HepG2 (cell line): ENCODE data around the gene FAM32A. TPM values are rescaled to one million over a fixed set of nuclear protein-coding genes. Genes with fewer than 3 reads are reported as not detected.

Experiments used
- ATAC-seq: fragments of 200-7000 bp; cut with Tn5 transposase; 3 replicates; pipeline ENCODE4 v1.9.1; 2020; ENCODE audit warnings: mild to moderate bottlenecking, moderate library complexity
- BruUV-seq: library from RNA; stranded (reverse); fragments of 400-500 nt; replicated peaks from 2 replicates; lab custom pipeline; 2021; lab: Mats Ljungman, UMichigan
- CTCF ChIA-PET: fragments of 300-600 bp; formaldehyde crosslinking; extraction: SDS; loops from one replicate; lab custom pipeline; 2021; ENCODE audit warnings: low total read pairs, inconsistent platforms, low intra/inter-chr PET ratio; lab: Yijun Ruan, JAX
- POLR2A ChIA-PET: fragments of 350-600 bp; sonication (Branson Sonifier 250); formaldehyde crosslinking; loops from one replicate; lab custom pipeline; 2020; ENCODE audit warnings: antibody characterized with exemption, inconsistent platforms; lab: Yijun Ruan, JAX
- DNase-seq: peaks from one replicate; pipeline ENCODE4 v3.0.0-alpha.2; 2015; ENCODE audit warnings: low spot score
- FAIRE-seq: peaks from 3 replicates; lab custom pipeline; 2011; peaks lifted over from hg19 to GRCh38; lab: Jason Lieb, UNC
- H2AFZ ChIP-seq: one replicate; pipeline ENCODE4 v1.6.1; 2011; ENCODE audit warnings: low read length, inconsistent platforms
- H3K27ac ChIP-seq: fragments of 300-600 bp; 3 replicates; pipeline ENCODE4 v1.8.0; 2011; ENCODE audit warnings: mixed run types, mild to moderate bottlenecking, mixed read lengths, low read length, inconsistent platforms; ENCODE audit not compliant: insufficient read depth; ENCODE audit errors: extremely low read length
- H3K27me3 ChIP-seq, 2 experiments: fragments of 200-600 bp in 1 of 2; 2 replicates in 1 of 2; 3 replicates in 1 of 2; pipeline versions ENCODE4 v1.6.0 to v1.8.0; 2011; ENCODE audit warnings: low read length in 2 of 2, mild to moderate bottlenecking in 2 of 2, moderate library complexity in 2 of 2, inconsistent platforms in 1 of 2; ENCODE audit not compliant: insufficient read depth in 2 of 2, control insufficient read depth in 1 of 2
- H3K36me3 ChIP-seq, 2 experiments: fragments of 200-600 bp in 1 of 2; replicated peaks in 1 of 2; 2 replicates in 1 of 2; 3 replicates in 1 of 2; pipeline versions ENCODE4 v1.5.1 to v1.8.0; 2011; ENCODE audit warnings: low read length in 2 of 2, inconsistent platforms in 1 of 2; ENCODE audit not compliant: insufficient read depth in 2 of 2, control insufficient read depth in 1 of 2
- H3K4me1 ChIP-seq: 2 replicates; pipeline ENCODE4 v1.5.1; 2012; ENCODE audit warnings: low read length, inconsistent platforms; ENCODE audit not compliant: insufficient read depth
- H3K4me2 ChIP-seq: 2 replicates; pipeline ENCODE4 v1.6.0; 2011; ENCODE audit warnings: low read depth, low read length, inconsistent platforms
- H3K4me3 ChIP-seq, 3 experiments: fragments of 200-600 bp in 1 of 3; sonication (generic), shearing (Covaris generic) in 1 of 3; replicated peaks in 1 of 3; 2 replicates each; pipeline ENCODE4 v1.5.1; 2011 to 2016; ENCODE audit warnings: low read length in 3 of 3, inconsistent platforms in 2 of 3, low read depth in 2 of 3, mild to moderate bottlenecking in 2 of 3, control low read depth in 1 of 3, mixed read lengths in 1 of 3; ENCODE audit not compliant: insufficient read depth in 1 of 3
- H3K79me2 ChIP-seq: one replicate; pipeline ENCODE4 v1.6.1; 2011; ENCODE audit warnings: low read length, inconsistent platforms; ENCODE audit not compliant: insufficient read depth
- H3K9ac ChIP-seq: 2 replicates; pipeline ENCODE4 v1.6.0; 2011; ENCODE audit warnings: mild to moderate bottlenecking, low read depth, low read length, inconsistent platforms; ENCODE audit not compliant: insufficient read depth
- H3K9me3 ChIP-seq: 2 replicates; pipeline ENCODE4 v1.5.1; 2012; ENCODE audit warnings: mild to moderate bottlenecking, low read length
- H4K20me1 ChIP-seq: 2 replicates; pipeline ENCODE4 v1.6.0; 2011; ENCODE audit warnings: inconsistent platforms, mild to moderate bottlenecking, low read length, moderate library complexity; ENCODE audit not compliant: insufficient read depth
- ADNP ChIP-seq: sonication (generic); formaldehyde crosslinking; IDR thresholded peaks from 2 replicates; pipeline ENCODE4 v1.4.0; 2020; ENCODE audit warnings: missing genetic modification reagents
- ATAD3A ChIP-seq: sonication (generic); formaldehyde crosslinking; IDR thresholded peaks from 2 replicates; pipeline ENCODE4 v1.4.0; 2020; ENCODE audit warnings: missing genetic modification reagents
- ATF5 ChIP-seq: sonication (generic); formaldehyde crosslinking; IDR thresholded peaks from 2 replicates; pipeline ENCODE4 v1.4.0; 2020; ENCODE audit warnings: mild to moderate bottlenecking, low read depth, missing genetic modification reagents
- ATM ChIP-seq: fragments of 450-650 bp; IDR thresholded peaks from 2 replicates; pipeline ENCODE4 v1.7.1; 2017; ENCODE audit warnings: mild to moderate bottlenecking, borderline replicate concordance
- ETS1 ChIP-seq: sonication (generic); formaldehyde crosslinking; IDR thresholded peaks from 2 replicates; pipeline ENCODE4 v1.4.0; 2020; ENCODE audit warnings: missing genetic modification reagents
- GABPA ChIP-seq, 2 experiments: IDR thresholded peaks; 2 replicates each; pipeline ENCODE4 v1.6.1; 2011 to 2016; ENCODE audit warnings: low read depth in 2 of 2, low read length in 1 of 2, missing biosample characterization in 1 of 2, missing genetic modification characterization in 1 of 2
- GRHL1 ChIP-seq: sonication (generic); formaldehyde crosslinking; conservative IDR thresholded peaks from 2 replicates; pipeline ENCODE4 v1.8.0; 2022; ENCODE audit warnings: missing genetic modification reagents
- KLF15 ChIP-seq: sonication (generic); formaldehyde crosslinking; IDR thresholded peaks from 2 replicates; pipeline ENCODE4 v1.8.1; 2023; ENCODE audit warnings: borderline replicate concordance, mild to moderate bottlenecking, inconsistent platforms, missing genetic modification reagents, mixed read lengths
- NCOA2 ChIP-seq: sonication (generic); formaldehyde crosslinking; IDR thresholded peaks from 2 replicates; pipeline ENCODE4 v1.8.0; 2022; ENCODE audit warnings: inconsistent platforms
- NR2C2 ChIP-seq: sonication (generic); formaldehyde crosslinking; IDR thresholded peaks from 2 replicates; pipeline ENCODE4 v1.4.0; 2020; ENCODE audit warnings: missing genetic modification reagents, mild to moderate bottlenecking, moderate library complexity, borderline replicate concordance
- SMARCE1 ChIP-seq: fragments of 450-650 bp; IDR thresholded peaks from 2 replicates; pipeline ENCODE4 v1.6.1; 2017; ENCODE audit warnings: borderline replicate concordance
- SRSF9 ChIP-seq: fragments of 200-400 bp; formaldehyde crosslinking; IDR thresholded peaks from 2 replicates; pipeline ENCODE4 v1.6.1; 2018; ENCODE audit warnings: borderline replicate concordance, mild to moderate bottlenecking, low read depth, low read length; ENCODE audit not compliant: insufficient read depth, poor library complexity, severe bottlenecking
- TFAP4 ChIP-seq: sonication (generic); IDR thresholded peaks from 2 replicates; pipeline ENCODE4 v1.6.1; 2016; ENCODE audit warnings: low read depth, borderline replicate concordance
- ZFP36L2 ChIP-seq: sonication (generic); formaldehyde crosslinking; IDR thresholded peaks from 2 replicates; pipeline ENCODE4 v1.4.0; 2020; ENCODE audit warnings: missing genetic modification reagents
- ZNF143 ChIP-seq: sonication (generic); formaldehyde crosslinking; IDR thresholded peaks from 2 replicates; pipeline ENCODE4 v1.4.0; 2020; ENCODE audit warnings: missing genetic modification reagents
- ZNF232 ChIP-seq: sonication (generic); formaldehyde crosslinking; IDR thresholded peaks from 2 replicates; pipeline ENCODE4 v1.4.0; 2020; ENCODE audit warnings: missing genetic modification reagents, borderline replicate concordance
- ZNF354B ChIP-seq: sonication (generic); formaldehyde crosslinking; IDR thresholded peaks from 2 replicates; pipeline ENCODE4 v1.8.0; 2022; ENCODE audit warnings: mild to moderate bottlenecking, missing genetic modification reagents
- ZNF598 ChIP-seq: sonication (generic); formaldehyde crosslinking; IDR thresholded peaks from 2 replicates; pipeline ENCODE4 v1.5.1; 2020; ENCODE audit warnings: mild to moderate bottlenecking, missing genetic modification reagents, borderline replicate concordance
- ZNF768 ChIP-seq: sonication (generic); formaldehyde crosslinking; IDR thresholded peaks from 2 replicates; pipeline ENCODE4 v1.4.0; 2020; ENCODE audit warnings: missing genetic modification reagents
- WGBS: methylation state at CpG from one replicate; pipeline ENCODE4 v1.1.6; 2017; ENCODE audit warnings: low lambda C conversion rate; 5-methylcytosine and 5-hydroxymethylcytosine counted together
- in situ Hi-C: cut with HindIII; loops from 2 replicates; pipeline ENCODE4 v1.10.0; 2017; ENCODE audit warnings: low pct_unique_long_range_greater_than_20kb; ENCODE audit not compliant: extremely low pct_ligation_motif_present
- intact Hi-C: fragments of 100-400 bp; cut with micrococcal nuclease; formaldehyde crosslinking; loops from one replicate; pipeline ENCODE4 v1.10.0; 2022; ENCODE audit not compliant: unreplicated experiment
- polyA plus RNA-seq, 8 experiments: library from polyadenylated mRNA; depleted of rRNA in 3 of 8; stranded (reverse) in 7 of 8; unstranded in 1 of 8; fragments of >200 nt; fragmentation: Illumina TruSeq in 4 of 8; extraction: Trizol in 4 of 8; gene quantifications; 2 replicates each; pipeline versions ENCODE4 v1.2.1 to v1.2.3, GENCODE V29; 2011 to 2016; ENCODE audit warnings: low read depth in 4 of 8, missing spikeins in 1 of 8, mixed read lengths in 1 of 8; ENCODE audit not compliant: insufficient read depth in 1 of 8
- total RNA-seq, 5 experiments: library from RNA; depleted of rRNA; stranded (reverse); fragments of >200 nt; fragmentation: Illumina TruSeq; extraction: Trizol; gene quantifications; 2 replicates each; pipeline ENCODE4 v1.2.3, GENCODE V29; 2016; ENCODE audit warnings: low read depth in 1 of 5

Gene FAM32A
- total and polyA plus RNA-seq, 2 of the 13 experiments (the other 11 are each of a cell fraction or from before 2014, with no cell fraction given): 85.8 to 86.2 TPM

GRCh38 chr19:16201011-16201391 lies 15.8 kb downstream of the FAM32A start:
- TF ChIP-seq NR2C2 (CRISPR knock-in tag): no peak
- TF ChIP-seq ADNP: no peak
- no peak for TF ChIP-seq ETS1 (CRISPR knock-in tag)
- no peak for TF ChIP-seq ATM
- TF ChIP-seq SRSF9: no peak
- TF ChIP-seq KLF15: no peak
- no peak for TF ChIP-seq ZNF768
- TF ChIP-seq ZNF598: no peak
- TF ChIP-seq GRHL1 (CRISPR knock-in tag): no peak
- no peak for TF ChIP-seq ZFP36L2 (CRISPR knock-in tag)
- no peak for TF ChIP-seq SMARCE1
- TF ChIP-seq ZNF143: no peak
- TF ChIP-seq NCOA2: no peak
- TF ChIP-seq ATAD3A: no peak
- TF ChIP-seq TFAP4: no peak
- TF ChIP-seq ZNF232 (CRISPR knock-in tag): no peak
- TF ChIP-seq ZNF354B: no peak
- TF ChIP-seq GABPA (IDR thresholded peaks at IDR 0.05; ENCODE audit: low read depth, low read length): no peak
- TF ChIP-seq GABPA (CRISPR knock-in tag; IDR thresholded peaks at IDR 0.05; ENCODE audit: low read depth): no peak
- no peak for TF ChIP-seq ATF5 (CRISPR knock-in tag)
- Histone ChIP-seq H3K9me3 (no peaks in the 10 kb centered on the region), H3K4me1 (peaks cover 63% of the 10 kb centered on the region), H3K36me3 (peaks cover 15 to 25% of the 10 kb centered on the region in 2 experiments; a peak in 4 of 5 replicates), H2AFZ (no peak overlapping the region), H3K4me2 (peak overlapping the region; percentile 98; the same call in 1 of the 2 replicates), H3K9ac (0 out of 2 replicates have a peak overlapping the region, but pooled peaks have one; percentile 42), H3K27ac (peak overlapping the region; percentile 82), H3K27me3 (no peaks in the 10 kb centered on the region; a peak in 1 of 5 replicates), H4K20me1 (no peaks in the 10 kb centered on the region), H3K79me2 (peaks cover 23% of the 10 kb centered on the region), H3K4me3 (no peak overlapping the region)
- POLR2A ChIA-PET: interaction anchor here (2.8 kb wide), 1 partner anchor 15 kb away, joined by 20 read pairs; the partner anchor contains the start of gene FAM32A
- in situ Hi-C loops: no loop called here
- no peak for ATAC-seq
- DNase-seq: no peak
- intact Hi-C loops: no loop called here
- 92% methylated on average over 4 of the region's 4 CpGs for WGBS
- CTCF ChIA-PET: no interaction called here
- FAIRE-seq: no peak
- BruUV-seq: no TSS peak
